Left lung (tissue), 14 donors: ENCODE results near the gene FXN. TPM values are rescaled to one million over a fixed set of nuclear protein-coding genes. Genes with fewer than 3 reads are reported as not detected.
"Not testable (repeated sequence)": the region's sequence is repeated elsewhere in the genome, so short reads cannot be mapped to it uniquely, and the experiment has no call there.

ENCODE experiments used
- ATAC-seq: fragments of 200-7000 bp; cut with Tn5 transposase; one replicate; pipeline ENCODE4 v1.9.1; 2020; ENCODE audit warnings: moderate library complexity
- DNase-seq, 4 donors: peaks; one replicate each; pipeline ENCODE4 v3.0.0-alpha.2; 2013 to 2020
- H3K27ac ChIP-seq, 2 donors: fragments of 200-600 bp; sonication (generic) in 1 of 2; one replicate each; pipeline versions ENCODE4 v1.5.0 to v1.8.0; 2020 to 2021
- H3K27me3 ChIP-seq, 2 donors: fragments of 200-600 bp; sonication (generic) in 1 of 2; one replicate each; pipeline versions ENCODE4 v1.5.0 to v1.8.0; 2020 to 2021
- H3K36me3 ChIP-seq, 2 donors: fragments of 200-600 bp; sonication (generic) in 1 of 2; one replicate each; pipeline versions ENCODE4 v1.5.0 to v1.8.0; 2020 to 2021
- H3K4me1 ChIP-seq, 2 donors: fragments of 200-600 bp; one replicate each; pipeline ENCODE4 v1.8.0; 2021
- H3K4me3 ChIP-seq, 2 donors: fragments of 200-600 bp; sonication (generic) in 1 of 2; one replicate each; pipeline versions ENCODE4 v1.5.0 to v1.8.0; 2020 to 2021; ENCODE audit warnings: mild to moderate bottlenecking in 1 of 2
- H3K9me3 ChIP-seq, 2 donors: fragments of 200-600 bp; sonication (generic) in 1 of 2; one replicate each; pipeline versions ENCODE4 v1.5.0 to v1.8.0; 2020 to 2021
- intact Hi-C, 2 donors: fragments of 100-400 bp; cut with DNase I; formaldehyde crosslinking; loops; one replicate each; pipeline versions ENCODE4 v1.11.2 to v1.14.2; 2022
- long read RNA-seq, 12 donors: library from polyadenylated mRNA in 2 of 12; unstranded in 2 of 12; transcript quantifications; one replicate each; pipeline ENCODE4 v2.0.0 and lab custom pipeline, GENCODE V29; 2019 to 2026
- polyA plus RNA-seq, 6 donors: library from polyadenylated mRNA; unstranded; fragments of 120-200 nt; gene quantifications; one replicate each; pipeline ENCODE4 v1.2.1, GENCODE V29; 2013; ENCODE audit not compliant: insufficient read length in 6 of 6
- total RNA-seq, 2 donors: library from RNA; stranded (reverse); fragmentation: NEBNext Ultra II Directional; extraction: Animal tissue kit (Norgen Biotek cat#: 25700); gene quantifications; one replicate each; pipeline ENCODE4 v1.2.1, GENCODE V29; 2021
- TF ChIP-seq, protein P1 (sequence below), 2 donors: fragments of 200-600 bp; sonication (generic) in 1 of 2; IDR thresholded peaks; one replicate each; pipeline versions ENCODE4 v1.5.0 to v1.8.0; 2021; ENCODE audit warnings: antibody characterized with exemption in 2 of 2
- donor health status: DM: no; HTN: yes; CAD: no.
- donor health status: DM: no; HTN: no; CAD: no.

FXN gene
- total RNA-seq (10 to 100 TPM; 11.0 to 13.1 TPM), polyA plus RNA-seq (10 to 100 TPM; 19.8 to 24.2 (median 23.1) TPM)
- long read RNA-seq, donor 1, full-length matches to known transcripts, result 10 of 10 reads
- long read RNA-seq, donor 1, partial matches to known transcripts, result 0 of 10 reads
- long read RNA-seq, donor 1, other reads (novel, unspliced or antisense), result 0 of 10 reads
- long read RNA-seq, donor 2, full-length matches to known transcripts, result 11 of 18 reads
- long read RNA-seq, donor 2, partial matches to known transcripts, result 7 of 18 reads
- long read RNA-seq, donor 2, other reads (novel, unspliced or antisense), result 0 of 18 reads
- long read RNA-seq, donor 3, full-length matches to known transcripts, result 14 of 14 reads
- long read RNA-seq, donor 3, partial matches to known transcripts, result 0 of 14 reads
- long read RNA-seq, donor 3, other reads (novel, unspliced or antisense), result 0 of 14 reads
- long read RNA-seq, donor 4, full-length matches to known transcripts, result 13 of 15 reads
- long read RNA-seq, donor 4, partial matches to known transcripts, result 1 of 15 reads
- long read RNA-seq, donor 4, other reads (novel, unspliced or antisense), result 1 of 15 reads
- long read RNA-seq, donor 5, full-length matches to known transcripts, result 14 of 14 reads
- long read RNA-seq, donor 5, partial matches to known transcripts, result 0 of 14 reads
- long read RNA-seq, donor 5, other reads (novel, unspliced or antisense), result 0 of 14 reads
- long read RNA-seq, donor 6, full-length matches to known transcripts, result 10 of 10 reads
- long read RNA-seq, donor 6, partial matches to known transcripts, result 0 of 10 reads
- long read RNA-seq, donor 6, other reads (novel, unspliced or antisense), result 0 of 10 reads
- long read RNA-seq, donor 7, full-length matches to known transcripts, result 5 of 5 reads
- long read RNA-seq, donor 7, partial matches to known transcripts, result 0 of 5 reads
- long read RNA-seq, donor 7, other reads (novel, unspliced or antisense), result 0 of 5 reads
- long read RNA-seq, donor 8, full-length matches to known transcripts, result 16 of 16 reads
- long read RNA-seq, donor 8, partial matches to known transcripts, result 0 of 16 reads
- long read RNA-seq, donor 8, other reads (novel, unspliced or antisense), result 0 of 16 reads
- long read RNA-seq, donor 9, result 0 reads
- long read RNA-seq, donor 10, full-length matches to known transcripts, result 32 of 34 reads
- long read RNA-seq, donor 10, partial matches to known transcripts, result 1 of 34 reads
- long read RNA-seq, donor 10, other reads (novel, unspliced or antisense), result 1 of 34 reads
- long read RNA-seq, donor 11, full-length matches to known transcripts, result 10 of 10 reads
- long read RNA-seq, donor 11, partial matches to known transcripts, result 0 of 10 reads
- long read RNA-seq, donor 11, other reads (novel, unspliced or antisense), result 0 of 10 reads
- long read RNA-seq, donor 12, full-length matches to known transcripts, result 8 of 8 reads
- long read RNA-seq, donor 12, partial matches to known transcripts, result 0 of 8 reads
- long read RNA-seq, donor 12, other reads (novel, unspliced or antisense), result 0 of 8 reads

GRCh38 chr9:69035438-69036308 lies at the start of gene FXN:
Gene FXN (plus strand): TSS chr9:69035752. CDS start chr9:69035783, 31 bp downstream.
- DNase-seq, result peak; percentile 86 to 98 (median 88)
- intact Hi-C loops, result no loop called here
- peaks cover 3 to 14% of the 10 kb centered on the region in 2 donors for H3K4me1 ChIP-seq
- H3K4me3 ChIP-seq, result peak within 1 kb of the TSS; percentile 50 to 74
- H3K27me3 ChIP-seq, result no peaks in the 10 kb centered on the region
- peak within 1 kb of the TSS; percentile 73 to 86 for H3K27ac ChIP-seq
- ATAC-seq, result peak; percentile 98
- TF ChIP-seq, protein P1, sequence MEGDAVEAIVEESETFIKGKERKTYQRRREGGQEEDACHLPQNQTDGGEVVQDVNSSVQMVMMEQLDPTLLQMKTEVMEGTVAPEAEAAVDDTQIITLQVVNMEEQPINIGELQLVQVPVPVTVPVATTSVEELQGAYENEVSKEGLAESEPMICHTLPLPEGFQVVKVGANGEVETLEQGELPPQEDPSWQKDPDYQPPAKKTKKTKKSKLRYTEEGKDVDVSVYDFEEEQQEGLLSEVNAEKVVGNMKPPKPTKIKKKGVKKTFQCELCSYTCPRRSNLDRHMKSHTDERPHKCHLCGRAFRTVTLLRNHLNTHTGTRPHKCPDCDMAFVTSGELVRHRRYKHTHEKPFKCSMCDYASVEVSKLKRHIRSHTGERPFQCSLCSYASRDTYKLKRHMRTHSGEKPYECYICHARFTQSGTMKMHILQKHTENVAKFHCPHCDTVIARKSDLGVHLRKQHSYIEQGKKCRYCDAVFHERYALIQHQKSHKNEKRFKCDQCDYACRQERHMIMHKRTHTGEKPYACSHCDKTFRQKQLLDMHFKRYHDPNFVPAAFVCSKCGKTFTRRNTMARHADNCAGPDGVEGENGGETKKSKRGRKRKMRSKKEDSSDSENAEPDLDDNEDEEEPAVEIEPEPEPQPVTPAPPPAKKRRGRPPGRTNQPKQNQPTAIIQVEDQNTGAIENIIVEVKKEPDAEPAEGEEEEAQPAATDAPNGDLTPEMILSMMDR (IDR thresholded peaks at IDR 0.05), result peak; percentile 99
- H3K36me3 ChIP-seq, result no peaks in the 10 kb centered on the region
- H3K9me3 ChIP-seq, result no peaks in the 10 kb centered on the region

DNA sequence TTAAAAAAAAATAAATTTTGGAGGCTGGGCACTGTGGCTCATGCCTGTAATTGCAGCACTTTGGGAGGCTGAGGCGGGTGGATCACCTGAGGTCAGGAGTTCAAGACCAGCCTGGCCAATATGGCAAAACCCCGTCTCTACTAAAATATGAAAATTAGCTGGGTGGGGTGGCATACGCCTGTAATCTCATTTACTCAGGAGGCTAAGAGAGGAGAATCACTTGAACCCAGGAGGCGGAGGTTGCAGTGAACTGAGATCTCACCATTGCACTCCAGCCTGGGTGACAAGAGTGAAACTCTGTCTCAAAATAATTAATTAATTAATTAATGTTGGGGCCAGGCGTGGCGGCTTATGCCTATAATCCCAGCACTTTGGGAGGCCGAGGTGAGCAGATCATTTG lies 48.6 kb upstream of the FXN start:
- ATAC-seq, H3K27ac ChIP-seq, H3K4me1 ChIP-seq, H3K9me3 ChIP-seq, DNase-seq, H3K36me3 ChIP-seq, H3K4me3 ChIP-seq, H3K27me3 ChIP-seq, intact Hi-C loops: not testable (repeated sequence)

GRCh38 chr9:68991457-68991856 lies 44.1 kb upstream of the FXN start:
- Histone ChIP-seq H3K36me3 (no peaks in the 10 kb centered on the region), H3K9me3 (no peaks in the 10 kb centered on the region), H3K27me3 (no peaks in the 10 kb centered on the region), H3K4me1 (peaks cover 0 to 8% of the 10 kb centered on the region in 2 donors), H3K4me3 (no peak overlapping the region), H3K27ac (no peak overlapping the region)
- ATAC-seq (no peak), DNase-seq (no peak)
- TF ChIP-seq, protein P1 (IDR thresholded peaks at IDR 0.05), result no peak
- intact Hi-C loops, result no loop called here

GRCh38 chr9:68995776-68996175 lies 39.8 kb upstream of the FXN start:
- ATAC-seq (no peak), DNase-seq (no peak)
- Histone ChIP-seq H3K27me3 (no peaks in the 10 kb centered on the region), H3K9me3 (no peaks in the 10 kb centered on the region), H3K4me1 (peaks cover 0 to 28% of the 10 kb centered on the region in 2 donors), H3K4me3 (no peak overlapping the region), H3K27ac (peak overlapping the region in 1 of 2 donors; percentile 72), H3K36me3 (no peaks in the 10 kb centered on the region)
- intact Hi-C loops, result no loop called here
- TF ChIP-seq, protein P1 (IDR thresholded peaks at IDR 0.05), result no peak
